Ishikawa (cell line): ENCODE measurements around the gene MAST2.

Source experiments
- CREB1 ChIP-seq: IDR thresholded peaks from 2 replicates; pipeline ENCODE4 v1.6.1; 2012; ENCODE audit warnings: low read depth
- EP300 ChIP-seq: IDR thresholded peaks from 2 replicates; pipeline ENCODE4 v1.6.1; 2012; ENCODE audit warnings: borderline replicate concordance
- FOXM1 ChIP-seq: IDR thresholded peaks from 2 replicates; pipeline ENCODE4 v1.6.1; 2012; ENCODE audit warnings: low read depth, borderline replicate concordance
- NFIC ChIP-seq: IDR thresholded peaks from 2 replicates; pipeline ENCODE4 v1.6.1; 2012
- RAD21 ChIP-seq: IDR thresholded peaks from 2 replicates; pipeline ENCODE4 v1.6.1; 2012; ENCODE audit warnings: low read depth
- TAF1 ChIP-seq: IDR thresholded peaks from 2 replicates; pipeline ENCODE4 v1.6.1; 2012; ENCODE audit warnings: low read depth, mild to moderate bottlenecking
- TCF12 ChIP-seq: IDR thresholded peaks from 2 replicates; pipeline ENCODE4 v1.6.1; 2012; ENCODE audit warnings: low read depth
- YY1 ChIP-seq: IDR thresholded peaks from 2 replicates; pipeline ENCODE4 v1.6.1; 2012; ENCODE audit warnings: low read depth
- TF ChIP-seq, protein P1 (sequence below): IDR thresholded peaks from 2 replicates; pipeline ENCODE4 v1.6.1; 2012
- TF ChIP-seq, protein P2 (sequence below): IDR thresholded peaks from 2 replicates; pipeline ENCODE4 v1.6.1; 2012
- TF ChIP-seq, protein P3 (sequence below): IDR thresholded peaks from 2 replicates; pipeline ENCODE4 v1.6.1; 2012; ENCODE audit warnings: low read depth, mild to moderate bottlenecking

DNA sequence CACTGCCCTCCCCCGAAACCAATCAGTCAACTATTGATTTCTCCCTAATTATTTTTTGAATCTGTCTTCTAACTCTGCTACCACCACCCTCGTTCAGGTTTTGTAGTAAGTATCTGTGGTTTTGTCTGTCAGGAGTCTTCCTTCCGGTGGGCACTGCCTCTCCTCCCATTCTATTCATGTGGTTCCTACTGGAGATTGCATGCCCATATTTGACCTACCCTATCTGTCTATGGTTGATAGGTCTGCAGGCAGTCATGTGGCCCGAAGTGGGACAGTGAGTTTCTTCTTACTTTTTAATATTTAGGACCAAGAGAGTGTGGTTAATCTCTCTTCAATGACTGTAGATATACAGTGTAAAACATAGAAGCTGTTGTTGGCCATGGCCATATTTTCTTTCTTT is 17.8 kb upstream of the MAST2 start:
- TF ChIP-seq YY1, result no peak
- no peak for TF ChIP-seq TCF12
- TF ChIP-seq, protein P1, sequence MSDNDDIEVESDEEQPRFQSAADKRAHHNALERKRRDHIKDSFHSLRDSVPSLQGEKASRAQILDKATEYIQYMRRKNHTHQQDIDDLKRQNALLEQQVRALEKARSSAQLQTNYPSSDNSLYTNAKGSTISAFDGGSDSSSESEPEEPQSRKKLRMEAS, result no peak
- TF ChIP-seq, protein P2, sequence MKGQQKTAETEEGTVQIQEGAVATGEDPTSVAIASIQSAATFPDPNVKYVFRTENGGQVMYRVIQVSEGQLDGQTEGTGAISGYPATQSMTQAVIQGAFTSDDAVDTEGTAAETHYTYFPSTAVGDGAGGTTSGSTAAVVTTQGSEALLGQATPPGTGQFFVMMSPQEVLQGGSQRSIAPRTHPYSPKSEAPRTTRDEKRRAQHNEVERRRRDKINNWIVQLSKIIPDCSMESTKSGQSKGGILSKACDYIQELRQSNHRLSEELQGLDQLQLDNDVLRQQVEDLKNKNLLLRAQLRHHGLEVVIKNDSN, result no peak
- no peak for TF ChIP-seq FOXM1
- TF ChIP-seq TAF1, result no peak
- TF ChIP-seq, protein P3, sequence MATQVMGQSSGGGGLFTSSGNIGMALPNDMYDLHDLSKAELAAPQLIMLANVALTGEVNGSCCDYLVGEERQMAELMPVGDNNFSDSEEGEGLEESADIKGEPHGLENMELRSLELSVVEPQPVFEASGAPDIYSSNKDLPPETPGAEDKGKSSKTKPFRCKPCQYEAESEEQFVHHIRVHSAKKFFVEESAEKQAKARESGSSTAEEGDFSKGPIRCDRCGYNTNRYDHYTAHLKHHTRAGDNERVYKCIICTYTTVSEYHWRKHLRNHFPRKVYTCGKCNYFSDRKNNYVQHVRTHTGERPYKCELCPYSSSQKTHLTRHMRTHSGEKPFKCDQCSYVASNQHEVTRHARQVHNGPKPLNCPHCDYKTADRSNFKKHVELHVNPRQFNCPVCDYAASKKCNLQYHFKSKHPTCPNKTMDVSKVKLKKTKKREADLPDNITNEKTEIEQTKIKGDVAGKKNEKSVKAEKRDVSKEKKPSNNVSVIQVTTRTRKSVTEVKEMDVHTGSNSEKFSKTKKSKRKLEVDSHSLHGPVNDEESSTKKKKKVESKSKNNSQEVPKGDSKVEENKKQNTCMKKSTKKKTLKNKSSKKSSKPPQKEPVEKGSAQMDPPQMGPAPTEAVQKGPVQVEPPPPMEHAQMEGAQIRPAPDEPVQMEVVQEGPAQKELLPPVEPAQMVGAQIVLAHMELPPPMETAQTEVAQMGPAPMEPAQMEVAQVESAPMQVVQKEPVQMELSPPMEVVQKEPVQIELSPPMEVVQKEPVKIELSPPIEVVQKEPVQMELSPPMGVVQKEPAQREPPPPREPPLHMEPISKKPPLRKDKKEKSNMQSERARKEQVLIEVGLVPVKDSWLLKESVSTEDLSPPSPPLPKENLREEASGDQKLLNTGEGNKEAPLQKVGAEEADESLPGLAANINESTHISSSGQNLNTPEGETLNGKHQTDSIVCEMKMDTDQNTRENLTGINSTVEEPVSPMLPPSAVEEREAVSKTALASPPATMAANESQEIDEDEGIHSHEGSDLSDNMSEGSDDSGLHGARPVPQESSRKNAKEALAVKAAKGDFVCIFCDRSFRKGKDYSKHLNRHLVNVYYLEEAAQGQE, result no peak
- TF ChIP-seq EP300, result no peak
- TF ChIP-seq RAD21, result no peak
- TF ChIP-seq NFIC, result no peak
- TF ChIP-seq CREB1, result no peak
